ENCODE results near the gene OPN1LW.
"Not testable (repeated sequence)": the region's sequence is repeated elsewhere in the genome, so short reads cannot be mapped to it uniquely, and the experiment has no call there.

OPN1LW gene

GRCh38 chrX:154144010-154144409 is at the start of gene OPN1LW:
OPN1LW (plus strand) TSS chrX:154144243; CDS start chrX:154144284, 41 bp downstream.
- not testable (repeated sequence) for DNase-seq (ENCODE audit: low read depth, low spot score)

GRCh38 chrX:154094833-154095232 is 49.2 kb upstream of the OPN1LW start:
- H3K27ac ChIP-seq = no peak overlapping the region
- DNase-seq (ENCODE audit: low read depth, low spot score) = no peak

More at GRCh38 chrX:154144010-154144409, at the start of gene OPN1LW:
- H3K27ac ChIP-seq = not testable (repeated sequence)

GRCh38 chrX:154096140-154097002 is 47.7 kb upstream of the OPN1LW start:
- no peak for DNase-seq (ENCODE audit: low read depth, low spot score)
- peak overlapping the region; percentile 38 for H3K27ac ChIP-seq

GRCh38 chrX:154097003-154097588 is 46.9 kb upstream of the OPN1LW start:
- no peak for DNase-seq (ENCODE audit: low read depth, low spot score)
- H3K27ac ChIP-seq = peak overlapping the region; percentile 38

- DNase-seq (ENCODE audit: low read depth, low spot score) = peak; percentile 16
- H3K27ac ChIP-seq = peak within 1 kb of the TSS; percentile 38
These were observed 46.2 kb upstream of the OPN1LW start, which contains the start of gene MECP2 for GRCh38 chrX:154097589-154098541. MECP2 (minus strand) TSS chrX:154097717.

- H3K27ac ChIP-seq = no peak overlapping the region
- DNase-seq (ENCODE audit: low read depth, low spot score) = no peak
These were observed 45.5 kb upstream of the OPN1LW start for GRCh38 chrX:154098551-154098950.

GRCh38 chrX:154113729-154114128 is 30.3 kb upstream of the OPN1LW start:
- DNase-seq (ENCODE audit: low read depth, low spot score) = no peak
- no peak overlapping the region for H3K27ac ChIP-seq

GRCh38 chrX:154114652-154115051 is 29.4 kb upstream of the OPN1LW start:
- no peak for DNase-seq (ENCODE audit: low read depth, low spot score)
- H3K27ac ChIP-seq = no peak overlapping the region

GRCh38 chrX:154115071-154115470 is 29.0 kb upstream of the OPN1LW start:
- H3K27ac ChIP-seq = no peak overlapping the region
- DNase-seq (ENCODE audit: low read depth, low spot score) = no peak

GRCh38 chrX:154115750-154116149 is 28.3 kb upstream of the OPN1LW start:
- H3K27ac ChIP-seq = no peak overlapping the region
- no peak for DNase-seq (ENCODE audit: low read depth, low spot score)

GRCh38 chrX:154116426-154117211 is 27.4 kb upstream of the OPN1LW start:
- no peak overlapping the region for H3K27ac ChIP-seq
- no peak for DNase-seq (ENCODE audit: low read depth, low spot score)

GRCh38 chrX:154117566-154117965 is 26.5 kb upstream of the OPN1LW start:
- no peak overlapping the region for H3K27ac ChIP-seq
- no peak for DNase-seq (ENCODE audit: low read depth, low spot score)

- no peak for DNase-seq (ENCODE audit: low read depth, low spot score)
- no peak overlapping the region for H3K27ac ChIP-seq
These were observed 23.5 kb upstream of the OPN1LW start for GRCh38 chrX:154120567-154120966.

- DNase-seq (ENCODE audit: low read depth, low spot score) = no peak
- no peak overlapping the region for H3K27ac ChIP-seq
These were observed 22.8 kb upstream of the OPN1LW start for GRCh38 chrX:154121207-154121606.

GRCh38 chrX:154121961-154122360 is 22.1 kb upstream of the OPN1LW start:
- no peak overlapping the region for H3K27ac ChIP-seq
- no peak for DNase-seq (ENCODE audit: low read depth, low spot score)

GRCh38 chrX:154123241-154124219 is 20.5 kb upstream of the OPN1LW start:
- no peak overlapping the region for H3K27ac ChIP-seq
- no peak for DNase-seq (ENCODE audit: low read depth, low spot score)

GRCh38 chrX:154125391-154126040 is 18.5 kb upstream of the OPN1LW start:
- no peak overlapping the region for H3K27ac ChIP-seq
- DNase-seq (ENCODE audit: low read depth, low spot score) = no peak

GRCh38 chrX:154126101-154126500 is 17.9 kb upstream of the OPN1LW start:
- no peak for DNase-seq (ENCODE audit: low read depth, low spot score)
- H3K27ac ChIP-seq = no peak overlapping the region
